Measurements from ENCODE around the gene CLCNKB.
"Not testable (repeated sequence)": the region's sequence is repeated elsewhere in the genome, so short reads cannot be mapped to it uniquely, and the experiment has no call there.

Gene CLCNKB

DNA sequence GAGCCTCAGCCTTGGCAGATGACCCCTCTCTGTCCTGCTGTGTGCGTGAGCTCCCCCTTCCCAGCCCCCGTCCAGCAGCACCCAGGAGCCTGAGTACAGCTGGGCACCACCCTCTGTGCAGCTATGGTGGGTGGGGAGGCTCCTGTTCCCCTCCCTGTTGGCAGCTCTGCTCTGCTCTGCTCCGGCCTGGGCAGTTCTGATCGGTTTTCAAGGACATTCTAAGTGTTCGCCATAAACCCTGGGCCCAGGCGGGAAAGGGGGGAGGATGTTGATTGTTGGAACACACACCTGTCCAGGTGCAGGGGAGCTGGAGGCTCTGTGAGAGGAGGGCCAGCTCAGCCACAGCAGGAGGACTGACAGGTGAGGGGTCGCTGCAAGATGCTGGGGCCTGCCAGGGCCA lies at the start of gene CLCNKB:
Gene CLCNKB, plus strand, starts transcription at position 262 of the 400 bp plus-strand sequence. CDS start 711 bp downstream, outside the sequence.
- H3K27me3 ChIP-seq (ENCODE audit: insufficient read depth, low read length): peaks cover 33% of the 10 kb centered on the region

GRCh38 chr1:15994081-15994480 lies 49.5 kb upstream of the CLCNKB start:
- no peaks in the 10 kb centered on the region for H3K27me3 ChIP-seq (ENCODE audit: insufficient read depth, low read length)
- no peak overlapping the region for H3K4me3 ChIP-seq (ENCODE audit: low read length)
- no peak overlapping the region for H2AFZ ChIP-seq (ENCODE audit: low read depth, low read length)
- no peaks in the 10 kb centered on the region for H3K4me1 ChIP-seq (ENCODE audit: insufficient read depth, low read length)
- no peaks in the 10 kb centered on the region for H3K36me3 ChIP-seq (ENCODE audit: insufficient read depth, low read length)
- no peaks in the 10 kb centered on the region for H3K9me3 ChIP-seq (ENCODE audit: low read length)

More for the DNA sequence above, at the start of gene CLCNKB:
- peaks cover under 1% of the 10 kb centered on the region for H3K4me1 ChIP-seq (ENCODE audit: insufficient read depth, low read length)
- H3K4me3 ChIP-seq (ENCODE audit: low read length): no peak within 1 kb of the TSS
- H2AFZ ChIP-seq (ENCODE audit: low read depth, low read length): no peak within 1 kb of the TSS
- H3K36me3 ChIP-seq (ENCODE audit: insufficient read depth, low read length): no peaks in the 10 kb centered on the region
- no peaks in the 10 kb centered on the region for H3K9me3 ChIP-seq (ENCODE audit: low read length)

GRCh38 chr1:15994590-15995351 lies 48.8 kb upstream of the CLCNKB start:
- Histone ChIP-seq H2AFZ (ENCODE audit: low read depth, low read length) (no peak overlapping the region), H3K27me3 (ENCODE audit: insufficient read depth, low read length) (no peaks in the 10 kb centered on the region), H3K4me3 (ENCODE audit: low read length) (no peak overlapping the region), H3K4me1 (ENCODE audit: insufficient read depth, low read length) (no peaks in the 10 kb centered on the region), H3K9me3 (ENCODE audit: low read length) (no peaks in the 10 kb centered on the region), H3K36me3 (ENCODE audit: insufficient read depth, low read length) (no peaks in the 10 kb centered on the region)

GRCh38 chr1:15997076-15997585 lies 46.5 kb upstream of the CLCNKB start:
- Histone ChIP-seq H3K9me3 (ENCODE audit: low read length) (no peaks in the 10 kb centered on the region), H3K27me3 (ENCODE audit: insufficient read depth, low read length) (no peaks in the 10 kb centered on the region), H3K4me1 (ENCODE audit: insufficient read depth, low read length) (no peaks in the 10 kb centered on the region), H3K36me3 (ENCODE audit: insufficient read depth, low read length) (no peaks in the 10 kb centered on the region), H2AFZ (ENCODE audit: low read depth, low read length) (no peak overlapping the region), H3K4me3 (ENCODE audit: low read length) (no peak overlapping the region)

GRCh38 chr1:15997637-15998280 lies 45.8 kb upstream of the CLCNKB start:
- H2AFZ ChIP-seq (ENCODE audit: low read depth, low read length): no peak overlapping the region
- H3K36me3 ChIP-seq (ENCODE audit: insufficient read depth, low read length): no peaks in the 10 kb centered on the region
- H3K27me3 ChIP-seq (ENCODE audit: insufficient read depth, low read length): no peaks in the 10 kb centered on the region
- H3K9me3 ChIP-seq (ENCODE audit: low read length): no peaks in the 10 kb centered on the region
- H3K4me3 ChIP-seq (ENCODE audit: low read length): no peak overlapping the region
- H3K4me1 ChIP-seq (ENCODE audit: insufficient read depth, low read length): no peaks in the 10 kb centered on the region

- Histone ChIP-seq H3K4me3 (ENCODE audit: low read length) (no peak overlapping the region), H3K36me3 (ENCODE audit: insufficient read depth, low read length) (no peaks in the 10 kb centered on the region), H2AFZ (ENCODE audit: low read depth, low read length) (no peak overlapping the region), H3K4me1 (ENCODE audit: insufficient read depth, low read length) (no peaks in the 10 kb centered on the region), H3K9me3 (ENCODE audit: low read length) (no peaks in the 10 kb centered on the region), H3K27me3 (ENCODE audit: insufficient read depth, low read length) (no peaks in the 10 kb centered on the region)
These were observed 44.7 kb upstream of the CLCNKB start for GRCh38 chr1:15998929-15999328.

DNA sequence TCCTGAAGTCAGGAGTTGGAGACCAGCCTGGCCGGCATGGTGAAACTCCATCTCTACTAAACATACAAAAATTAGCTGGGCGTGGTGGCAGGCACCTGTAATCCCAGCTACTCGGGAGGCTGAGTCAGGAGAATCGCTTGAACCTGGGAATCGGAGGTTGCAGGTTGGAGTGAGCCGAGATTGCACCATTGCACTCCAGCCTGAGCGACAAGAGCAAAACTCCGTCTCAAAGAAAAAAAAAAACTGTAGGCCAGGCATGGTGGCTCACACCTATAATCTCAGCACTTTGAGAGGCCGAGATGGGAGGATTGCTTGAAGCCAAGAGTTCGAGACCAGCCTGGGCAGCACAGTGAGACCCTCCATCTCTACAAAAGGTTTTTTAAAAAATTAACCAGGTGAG lies 42.3 kb upstream of the CLCNKB start:
- not testable (repeated sequence) for H3K4me1 ChIP-seq (ENCODE audit: insufficient read depth, low read length); H3K27me3 ChIP-seq (ENCODE audit: insufficient read depth, low read length); H3K4me3 ChIP-seq (ENCODE audit: low read length); H2AFZ ChIP-seq (ENCODE audit: low read depth, low read length); H3K36me3 ChIP-seq (ENCODE audit: insufficient read depth, low read length); H3K9me3 ChIP-seq (ENCODE audit: low read length)

DNA sequence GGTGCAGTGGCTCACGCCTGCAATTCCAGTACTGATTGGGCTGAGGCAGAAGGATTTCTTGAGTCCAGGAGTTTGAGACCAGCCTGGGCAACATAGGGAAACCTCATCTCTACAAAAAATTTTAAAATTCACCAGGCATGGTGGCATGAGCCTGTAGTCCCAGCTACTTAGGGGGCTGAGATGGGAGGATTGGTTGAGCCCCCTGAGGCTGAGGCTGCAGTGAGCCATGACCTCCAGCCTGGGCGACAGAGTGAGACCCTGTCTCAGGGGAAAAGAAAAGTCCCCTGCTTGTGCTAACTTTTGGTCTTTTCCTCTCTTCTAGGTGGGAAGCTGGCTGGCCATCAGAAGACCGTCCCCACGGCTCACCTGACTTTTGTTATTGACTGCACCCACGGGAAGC lies 38.0 kb upstream of the CLCNKB start:
- no peak overlapping the region for H3K4me3 ChIP-seq (ENCODE audit: low read length)
- no peaks in the 10 kb centered on the region for H3K27me3 ChIP-seq (ENCODE audit: insufficient read depth, low read length)
- no peaks in the 10 kb centered on the region for H3K4me1 ChIP-seq (ENCODE audit: insufficient read depth, low read length)
- H2AFZ ChIP-seq (ENCODE audit: low read depth, low read length): no peak overlapping the region
- H3K36me3 ChIP-seq (ENCODE audit: insufficient read depth, low read length): no peaks in the 10 kb centered on the region
- no peaks in the 10 kb centered on the region for H3K9me3 ChIP-seq (ENCODE audit: low read length)

DNA sequence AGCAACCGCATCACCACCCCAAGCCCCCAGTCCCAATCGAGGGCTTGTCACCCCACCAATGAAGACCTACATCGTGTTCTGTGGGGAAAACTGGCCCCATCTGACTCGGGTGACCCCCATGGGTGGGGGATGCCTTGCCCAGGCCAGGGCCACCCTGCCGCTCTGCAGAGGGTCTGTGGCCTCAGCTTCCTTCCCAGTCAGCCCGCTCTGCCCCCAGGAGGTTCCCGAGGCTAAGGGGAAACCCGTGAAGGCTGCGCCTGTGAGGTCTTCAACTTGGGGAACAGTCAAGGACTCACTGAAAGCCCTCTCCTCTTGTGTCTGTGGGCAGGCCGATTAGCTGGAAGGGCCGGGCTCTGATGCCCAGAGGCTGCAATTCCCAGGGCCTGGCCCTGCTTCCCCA lies 37.6 kb upstream of the CLCNKB start:
- Histone ChIP-seq H3K4me1 (ENCODE audit: insufficient read depth, low read length) (no peaks in the 10 kb centered on the region), H3K36me3 (ENCODE audit: insufficient read depth, low read length) (no peaks in the 10 kb centered on the region), H2AFZ (ENCODE audit: low read depth, low read length) (no peak overlapping the region), H3K4me3 (ENCODE audit: low read length) (no peak overlapping the region), H3K27me3 (ENCODE audit: insufficient read depth, low read length) (no peaks in the 10 kb centered on the region), H3K9me3 (ENCODE audit: low read length) (no peaks in the 10 kb centered on the region)

GRCh38 chr1:16006552-16007485 lies 36.8 kb upstream of the CLCNKB start:
- Histone ChIP-seq H3K27me3 (ENCODE audit: insufficient read depth, low read length) (no peaks in the 10 kb centered on the region), H3K4me1 (ENCODE audit: insufficient read depth, low read length) (no peaks in the 10 kb centered on the region), H3K9me3 (ENCODE audit: low read length) (no peaks in the 10 kb centered on the region), H2AFZ (ENCODE audit: low read depth, low read length) (no peak overlapping the region), H3K4me3 (ENCODE audit: low read length) (no peak overlapping the region), H3K36me3 (ENCODE audit: insufficient read depth, low read length) (no peaks in the 10 kb centered on the region)

DNA sequence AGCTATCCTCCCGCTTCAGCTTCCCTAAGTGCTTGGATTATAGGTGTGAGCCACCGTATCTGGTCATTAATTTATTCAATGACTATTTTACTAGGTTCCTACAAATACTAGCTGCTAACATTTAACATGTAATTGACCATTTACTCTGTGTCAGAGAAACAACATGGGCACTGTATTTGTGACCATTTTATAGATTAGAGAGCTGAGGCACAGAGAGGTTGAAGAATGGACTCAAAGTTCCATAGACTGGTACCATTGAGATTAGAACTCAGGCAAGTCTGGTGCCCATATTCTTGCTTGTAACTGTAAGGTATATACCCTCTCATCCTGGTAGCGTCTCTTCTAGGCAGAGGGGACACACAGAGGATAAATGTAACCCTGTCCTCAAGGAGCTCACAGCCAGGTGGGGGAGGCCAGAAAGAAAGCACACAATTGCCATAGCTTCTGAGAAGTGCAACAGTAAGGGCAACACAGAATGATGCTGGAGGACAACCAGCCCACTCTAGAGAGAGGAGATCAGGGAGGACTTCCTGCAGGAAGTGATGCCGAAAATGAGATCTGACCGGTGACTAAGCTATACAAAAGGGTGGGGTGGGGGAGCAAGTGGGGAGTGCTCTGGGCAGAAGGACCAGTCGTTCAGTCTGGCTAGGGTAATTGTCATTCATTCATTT lies 35.8 kb upstream of the CLCNKB start:
- Histone ChIP-seq H3K4me1 (ENCODE audit: insufficient read depth, low read length) (no peaks in the 10 kb centered on the region), H3K9me3 (ENCODE audit: low read length) (no peaks in the 10 kb centered on the region), H3K4me3 (ENCODE audit: low read length) (no peak overlapping the region), H2AFZ (ENCODE audit: low read depth, low read length) (no peak overlapping the region), H3K36me3 (ENCODE audit: insufficient read depth, low read length) (no peaks in the 10 kb centered on the region), H3K27me3 (ENCODE audit: insufficient read depth, low read length) (peaks cover 5% of the 10 kb centered on the region)

DNA sequence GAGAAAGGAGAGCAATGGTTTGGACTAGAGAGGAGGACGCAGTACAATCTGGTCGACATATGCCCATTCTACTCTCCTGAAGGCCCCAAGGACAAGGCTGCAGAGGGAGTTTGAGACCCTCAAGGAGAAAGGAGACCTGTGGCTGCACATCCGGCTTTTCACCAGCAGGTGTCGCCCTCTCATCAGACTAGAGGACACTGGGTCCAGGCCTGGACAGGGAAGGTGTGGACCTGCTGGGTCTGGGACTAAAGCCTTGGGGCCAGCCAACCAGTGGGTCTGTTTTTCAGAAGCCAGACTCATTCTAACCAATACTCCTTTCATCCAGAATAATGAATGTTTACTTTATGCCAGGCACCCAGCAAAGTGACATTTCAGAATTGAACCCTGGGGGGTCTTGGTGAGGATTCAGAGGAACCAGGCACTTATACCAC lies 34.5 kb upstream of the CLCNKB start:
- no peak overlapping the region for H2AFZ ChIP-seq (ENCODE audit: low read depth, low read length)
- H3K4me1 ChIP-seq (ENCODE audit: insufficient read depth, low read length): peaks cover 6% of the 10 kb centered on the region
- no peaks in the 10 kb centered on the region for H3K9me3 ChIP-seq (ENCODE audit: low read length)
- H3K27me3 ChIP-seq (ENCODE audit: insufficient read depth, low read length): peaks cover 6% of the 10 kb centered on the region
- H3K4me3 ChIP-seq (ENCODE audit: low read length): no peak overlapping the region
- no peaks in the 10 kb centered on the region for H3K36me3 ChIP-seq (ENCODE audit: insufficient read depth, low read length)

Data from neuron (in vitro differentiated cells).